DND-41 (cell line): ENCODE measurements around the gene PTPRN2.

Experiments
- EZH2 ChIP-seq: IDR thresholded peaks from 3 replicates; pipeline ENCODE4 v1.6.1; 2012; ENCODE audit warnings: borderline replicate concordance, low read depth, mild to moderate bottlenecking, moderate library complexity, low read length, inconsistent platforms; ENCODE audit not compliant: severe bottlenecking
- TF ChIP-seq, protein P1 (sequence below): IDR thresholded peaks from 2 replicates; pipeline ENCODE4 v1.5.1; 2012; ENCODE audit warnings: borderline replicate concordance, low read length, moderate library complexity, mild to moderate bottlenecking; ENCODE audit not compliant: poor library complexity, severe bottlenecking; ENCODE audit errors: extremely low read depth

DNA sequence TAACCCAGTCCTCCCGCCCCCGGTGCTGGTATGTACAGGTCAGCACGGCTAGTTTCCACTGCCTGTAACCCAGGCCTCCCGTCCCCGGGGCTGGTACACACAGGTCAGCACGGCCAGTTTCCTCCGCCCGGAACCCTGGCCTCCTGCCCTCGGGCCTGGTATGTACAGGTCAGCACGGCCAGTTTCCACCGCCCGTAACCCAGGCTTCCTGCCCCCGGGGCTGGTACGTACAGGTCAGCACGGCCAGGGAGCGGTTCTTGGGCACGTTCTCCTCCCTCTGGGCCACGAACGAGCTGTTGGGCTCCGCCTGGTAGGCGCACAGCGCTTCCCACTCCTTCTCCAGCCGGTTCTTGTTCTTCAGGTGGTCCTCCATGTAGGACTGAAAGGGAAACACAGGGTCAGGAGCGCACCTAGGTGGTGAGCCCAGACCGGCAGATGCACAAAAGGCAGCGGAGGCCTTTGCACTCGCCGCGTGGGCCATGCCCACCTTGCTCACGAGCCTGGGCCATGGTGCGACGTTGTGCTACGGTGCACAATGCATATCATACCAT, 966.4 kb downstream of the PTPRN2 start:
- TF ChIP-seq, protein P1, sequence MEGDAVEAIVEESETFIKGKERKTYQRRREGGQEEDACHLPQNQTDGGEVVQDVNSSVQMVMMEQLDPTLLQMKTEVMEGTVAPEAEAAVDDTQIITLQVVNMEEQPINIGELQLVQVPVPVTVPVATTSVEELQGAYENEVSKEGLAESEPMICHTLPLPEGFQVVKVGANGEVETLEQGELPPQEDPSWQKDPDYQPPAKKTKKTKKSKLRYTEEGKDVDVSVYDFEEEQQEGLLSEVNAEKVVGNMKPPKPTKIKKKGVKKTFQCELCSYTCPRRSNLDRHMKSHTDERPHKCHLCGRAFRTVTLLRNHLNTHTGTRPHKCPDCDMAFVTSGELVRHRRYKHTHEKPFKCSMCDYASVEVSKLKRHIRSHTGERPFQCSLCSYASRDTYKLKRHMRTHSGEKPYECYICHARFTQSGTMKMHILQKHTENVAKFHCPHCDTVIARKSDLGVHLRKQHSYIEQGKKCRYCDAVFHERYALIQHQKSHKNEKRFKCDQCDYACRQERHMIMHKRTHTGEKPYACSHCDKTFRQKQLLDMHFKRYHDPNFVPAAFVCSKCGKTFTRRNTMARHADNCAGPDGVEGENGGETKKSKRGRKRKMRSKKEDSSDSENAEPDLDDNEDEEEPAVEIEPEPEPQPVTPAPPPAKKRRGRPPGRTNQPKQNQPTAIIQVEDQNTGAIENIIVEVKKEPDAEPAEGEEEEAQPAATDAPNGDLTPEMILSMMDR = no peak
- no peak for TF ChIP-seq EZH2
